Chondrocyte (in vitro differentiated cells): ENCODE results near the gene SH3GLB1. TPM values are rescaled to one million over a fixed set of nuclear protein-coding genes. Genes with fewer than 3 reads are reported as not detected.

Experiments
- DNase-seq: peaks from one replicate; pipeline ENCODE4 v3.0.0; 2021; ENCODE audit warnings: mixed read lengths, low spot score
- H3K27ac Mint-ChIP-seq: one replicate; pipeline ENCODE4 v1.8.0; 2021; ENCODE audit warnings: mild to moderate bottlenecking, moderate library complexity, mixed read lengths; ENCODE audit not compliant: unreplicated experiment
- H3K27me3 Mint-ChIP-seq: 2 replicates; pipeline ENCODE4 v1.8.0; 2021; ENCODE audit warnings: low read depth, mixed read lengths
- H3K36me3 Mint-ChIP-seq: 2 replicates; pipeline ENCODE4 v1.8.0; 2021; ENCODE audit warnings: low read depth, mixed read lengths
- H3K4me1 Mint-ChIP-seq: 2 replicates; pipeline ENCODE4 v1.8.0; 2021; ENCODE audit warnings: low read depth, mild to moderate bottlenecking, mixed read lengths
- H3K4me3 Mint-ChIP-seq: one replicate; pipeline ENCODE4 v1.8.0; 2021; ENCODE audit warnings: mild to moderate bottlenecking, moderate library complexity, mixed read lengths; ENCODE audit not compliant: unreplicated experiment
- H3K9me3 Mint-ChIP-seq: 2 replicates; pipeline ENCODE4 v1.8.0; 2021; ENCODE audit warnings: low read depth, mixed read lengths
- CTCF ChIP-seq: fragments of 200-600 bp; sonication (generic); IDR thresholded peaks from 2 replicates; pipeline ENCODE4 v1.5.0; 2021; ENCODE audit warnings: antibody characterized with exemption, mild to moderate bottlenecking, moderate library complexity
- total RNA-seq: library from RNA; stranded (reverse); gene quantifications from 3 replicates; pipeline ENCODE4 v1.2.1, GENCODE V29; 2021

The SH3GLB1 gene
- total RNA-seq, 1 donor from 2014 or later = 135 TPM

- Mint-ChIP-seq H3K9me3 (peaks cover 15% of the 10 kb centered on the region), H3K4me1 (peaks cover 3% of the 10 kb centered on the region), H3K4me3 (no peak overlapping the region), H3K27ac (no peak overlapping the region), H3K27me3 (peaks cover 9% of the 10 kb centered on the region), H3K36me3 (peaks cover 3% of the 10 kb centered on the region)
- no peak for DNase-seq
- no peak for TF ChIP-seq CTCF
Observed at GRCh38 chr1:86764523-86764922, 60.1 kb downstream of the SH3GLB1 start.

DNA sequence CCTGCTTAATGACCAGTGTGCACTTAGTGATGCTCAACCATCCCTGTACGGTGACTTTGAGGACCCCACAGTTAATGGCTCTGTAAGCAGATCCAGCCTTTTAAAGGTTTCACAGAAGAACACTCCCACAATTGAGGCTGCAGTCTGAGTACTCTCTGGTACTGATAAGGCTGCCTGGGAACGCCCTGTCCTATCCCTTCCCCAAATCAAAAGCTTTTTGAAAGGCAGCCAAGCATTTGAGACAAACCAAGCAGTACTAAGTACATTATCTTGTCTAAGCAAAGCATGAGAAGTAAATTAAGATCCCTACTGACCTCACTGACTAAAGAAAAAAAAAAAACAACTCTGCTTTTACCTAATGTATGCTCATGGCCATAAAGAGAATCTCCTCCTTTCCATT is 60.7 kb downstream of the SH3GLB1 start:
- Mint-ChIP-seq H3K4me1 (peaks cover 3% of the 10 kb centered on the region), H3K27ac (no peak overlapping the region), H3K9me3 (peaks cover 13% of the 10 kb centered on the region), H3K27me3 (peaks cover 7% of the 10 kb centered on the region), H3K36me3 (peaks cover 3% of the 10 kb centered on the region), H3K4me3 (no peak overlapping the region)
- DNase-seq = no peak
- TF ChIP-seq CTCF = no peak

DNA sequence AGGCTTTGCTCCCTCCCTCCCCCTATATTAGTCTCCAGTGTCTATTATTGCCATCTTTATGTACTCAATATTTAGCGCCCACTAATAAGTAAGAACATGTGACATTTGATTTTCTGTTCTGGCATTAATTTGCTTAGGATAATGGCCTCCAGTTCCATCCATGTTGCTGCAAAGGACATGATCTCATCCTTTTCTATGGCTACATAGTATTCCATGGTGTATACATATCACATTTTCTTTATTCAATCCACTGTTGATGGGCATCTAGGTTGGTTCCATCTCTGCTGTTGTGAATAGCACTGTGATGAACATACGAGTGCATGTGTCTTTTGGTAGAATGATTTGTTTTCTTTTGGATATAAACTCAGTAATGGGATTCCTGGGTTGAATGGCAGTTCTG is 61.3 kb downstream of the SH3GLB1 start:
- Mint-ChIP-seq H3K36me3 (peaks cover 3% of the 10 kb centered on the region), H3K27ac (no peak overlapping the region), H3K4me1 (peaks cover 3% of the 10 kb centered on the region), H3K27me3 (peaks cover 7% of the 10 kb centered on the region), H3K4me3 (no peak overlapping the region), H3K9me3 (peaks cover 12% of the 10 kb centered on the region)
- no peak for TF ChIP-seq CTCF
- no peak for DNase-seq

GRCh38 chr1:86768554-86768953 is 64.2 kb downstream of the SH3GLB1 start:
- TF ChIP-seq CTCF = no peak
- Mint-ChIP-seq H3K27me3 (no peaks in the 10 kb centered on the region), H3K9me3 (peaks cover 12% of the 10 kb centered on the region), H3K36me3 (peaks cover 3% of the 10 kb centered on the region), H3K4me1 (peaks cover 10% of the 10 kb centered on the region), H3K27ac (no peak overlapping the region), H3K4me3 (no peak overlapping the region)
- no peak for DNase-seq

- Mint-ChIP-seq H3K9me3 (peaks cover 12% of the 10 kb centered on the region), H3K36me3 (peaks cover 3% of the 10 kb centered on the region)
Observed at GRCh38 chr1:86769065-86769464, 64.7 kb downstream of the SH3GLB1 start.

More at GRCh38 chr1:86769065-86769464, 64.7 kb downstream of the SH3GLB1 start:
- H3K4me1 Mint-ChIP-seq = peaks cover 15% of the 10 kb centered on the region
- H3K4me3 Mint-ChIP-seq = no peak overlapping the region
- H3K27me3 Mint-ChIP-seq = no peaks in the 10 kb centered on the region
- TF ChIP-seq CTCF = no peak
- DNase-seq = no peak
- no peak overlapping the region for H3K27ac Mint-ChIP-seq
